Mammary epithelial cell (primary cell): ENCODE measurements around the gene DAB2.

Experiments
- CTCF ChIP-seq, 2 donors: IDR thresholded peaks in 1 of 2; conservative IDR thresholded peaks in 1 of 2; 2 replicates each; pipeline ENCODE4 v1.5.1; 2011 to 2012; ENCODE audit warnings: inconsistent platforms in 2 of 2, low read length in 2 of 2, mild to moderate bottlenecking in 2 of 2, control low read depth in 1 of 2, low read depth in 1 of 2; ENCODE audit not compliant: insufficient read depth in 1 of 2; ENCODE audit errors: extremely low read depth in 1 of 2
- EZH2 ChIP-seq: IDR thresholded peaks from 2 replicates; pipeline ENCODE4 v1.6.1; 2012; ENCODE audit warnings: low read length, inconsistent platforms, borderline replicate concordance

GRCh38 chr5:39439582-39440162, 14.9 kb upstream of the DAB2 start:
- TF ChIP-seq CTCF (conservative IDR thresholded peaks at IDR 0.05 in 1 of 2, IDR thresholded peaks at IDR 0.05 in 1 of 2; ENCODE audit: extremely low read depth in 1 of 2, insufficient read depth in 1 of 2, low read depth in 1 of 2, low read length in 2 of 2), result no peak
- no peak for TF ChIP-seq EZH2
